ENCODE data around the gene MBOAT2.

GRCh38 chr2:8805278-8806210, 197.9 kb downstream of the MBOAT2 start:
- no peak for TF ChIP-seq CTCF (optimal IDR thresholded peaks at IDR 0.05 in 1 of 3, IDR thresholded peaks at IDR 0.05 in 1 of 3, conservative IDR thresholded peaks at IDR 0.05 in 1 of 3; ENCODE audit: extremely low read depth in 1 of 3, insufficient read depth in 2 of 3, low read length in 3 of 3)
- TF ChIP-seq EZH2 (IDR thresholded peaks at IDR 0.05; ENCODE audit: low read length), result no peak

Measured in keratinocyte (primary cell).